HTERT RPE-1 (cell line): Measurements from ENCODE around the gene ZNF91.
"Not testable (repeated sequence)": the region's sequence is repeated elsewhere in the genome, so short reads cannot be mapped to it uniquely, and the experiment has no call there.

ENCODE experiments used
- in situ Hi-C: fragments of 300-500 bp; cut with MboI; formaldehyde crosslinking; loops from 4 replicates; pipeline ENCODE4 v1.14.3; 2020; ENCODE audit warnings: low sequenced_read_pairs

The ZNF91 gene

GRCh38 chr19:23399443-23399842 is 4.2 kb upstream of the ZNF91 start:
- in situ Hi-C loops, result no loop called here

GRCh38 chr19:23395722-23396117 is 449 bp upstream of the ZNF91 start:
- in situ Hi-C loops, result not testable (repeated sequence)

GRCh38 chr19:23394511-23394910 is 760 bp downstream of the ZNF91 start:
- in situ Hi-C loops, result no loop called here

GRCh38 chr19:23393121-23393520 is 2.1 kb downstream of the ZNF91 start:
- in situ Hi-C loops, result no loop called here

- in situ Hi-C loops, result no loop called here
Measured at GRCh38 chr19:23391236-23391635, 4.0 kb downstream of the ZNF91 start.

- in situ Hi-C loops, result no loop called here
Measured at GRCh38 chr19:23385404-23385803, 9.9 kb downstream of the ZNF91 start.

- in situ Hi-C loops, result no loop called here
Measured at GRCh38 chr19:23384858-23385257, 10.4 kb downstream of the ZNF91 start.

- in situ Hi-C loops, result no loop called here
Measured at GRCh38 chr19:23384166-23384565, 11.1 kb downstream of the ZNF91 start.

- in situ Hi-C loops, result no loop called here
Measured at GRCh38 chr19:23382955-23383354, 12.3 kb downstream of the ZNF91 start.

GRCh38 chr19:23381114-23381513 is 14.2 kb downstream of the ZNF91 start:
- in situ Hi-C loops, result no loop called here

GRCh38 chr19:23379671-23380070 is 15.6 kb downstream of the ZNF91 start:
- in situ Hi-C loops, result not testable (repeated sequence)

GRCh38 chr19:23378948-23379347 is 16.3 kb downstream of the ZNF91 start:
- in situ Hi-C loops, result no loop called here

- in situ Hi-C loops, result no loop called here
Measured at GRCh38 chr19:23377276-23377675, 18.0 kb downstream of the ZNF91 start.

- in situ Hi-C loops, result no loop called here
Measured at GRCh38 chr19:23366437-23366836, 28.8 kb downstream of the ZNF91 start.

GRCh38 chr19:23366031-23366430 is 29.2 kb downstream of the ZNF91 start:
- in situ Hi-C loops, result not testable (repeated sequence)

- in situ Hi-C loops, result no loop called here
Measured at GRCh38 chr19:23365222-23365621, 30.0 kb downstream of the ZNF91 start.

- in situ Hi-C loops, result not testable (repeated sequence)
Measured at GRCh38 chr19:23361843-23362242, 33.4 kb downstream of the ZNF91 start.

- in situ Hi-C loops, result no loop called here
Measured at GRCh38 chr19:23351806-23352205, 43.5 kb downstream of the ZNF91 start.

GRCh38 chr19:23346696-23347095 is 48.6 kb downstream of the ZNF91 start:
- in situ Hi-C loops, result no loop called here

- in situ Hi-C loops, result no loop called here
Measured at GRCh38 chr19:23345838-23346237, 49.4 kb downstream of the ZNF91 start.

GRCh38 chr19:23343434-23344010 is 51.7 kb downstream of the ZNF91 start:
- in situ Hi-C loops, result no loop called here

- in situ Hi-C loops, result no loop called here
Measured at GRCh38 chr19:23328211-23328610, 67.1 kb downstream of the ZNF91 start.

- in situ Hi-C loops, result no loop called here
Measured at GRCh38 chr19:23321953-23322549, 73.2 kb downstream of the ZNF91 start.
